Naive thymus-derived CD4-positive, alpha-beta T cell (primary cell): ENCODE results near the gene MAGEA9B. TPM values are rescaled to one million over a fixed set of nuclear protein-coding genes. Genes with fewer than 3 reads are reported as not detected.
"Not testable (repeated sequence)": the region's sequence is repeated elsewhere in the genome, so short reads cannot be mapped to it uniquely, and the experiment has no call there.

ENCODE experiments used
- ATAC-seq: fragments of 150-1000 bp; cut with Tn5 transposase; 2 replicates; pipeline ENCODE4 v1.10.0; 2021; ENCODE audit warnings: mild to moderate bottlenecking, moderate library complexity
- CTCF ChIA-PET: fragments of 350-600 bp; sonication (Branson Sonifier 250); formaldehyde crosslinking; loops from one replicate; lab custom pipeline; 2021; ENCODE audit warnings: antibody characterized with exemption; lab: Charles Lee
- POLR2A ChIA-PET: fragments of 350-600 bp; sonication (Branson Sonifier 250); formaldehyde crosslinking; loops from one replicate; lab custom pipeline; 2021; ENCODE audit warnings: antibody characterized with exemption, inconsistent platforms; lab: Charles Lee
- DNase-seq, 9 donors: peaks; one replicate each; pipeline versions ENCODE4 v3.0.0 to v3.0.0-alpha.2; 2020 to 2022; ENCODE audit warnings: mixed read lengths in 1 of 9
- H3K27ac ChIP-seq: one replicate; pipeline ENCODE4 v1.7.0; 2013; ENCODE audit warnings: mild to moderate bottlenecking, low read depth, low read length, moderate library complexity
- H3K27me3 ChIP-seq, 2 donors: one replicate each; pipeline ENCODE4 v1.7.0; 2013; ENCODE audit warnings: low read length in 2 of 2, mild to moderate bottlenecking in 2 of 2, moderate library complexity in 2 of 2; ENCODE audit not compliant: control insufficient read depth in 2 of 2, insufficient read depth in 2 of 2
- H3K36me3 ChIP-seq, 3 experiments: 1 replicate in 2 of 3; 2 replicates in 1 of 3; pipeline ENCODE4 v1.7.0; 2013; ENCODE audit warnings: low read length in 3 of 3, mild to moderate bottlenecking in 3 of 3, moderate library complexity in 1 of 3; ENCODE audit not compliant: insufficient read depth in 3 of 3, control insufficient read depth in 2 of 3
- H3K4me1 ChIP-seq, 2 donors: one replicate each; pipeline ENCODE4 v1.7.0; 2013; ENCODE audit warnings: low read length in 2 of 2, mild to moderate bottlenecking in 2 of 2, moderate library complexity in 1 of 2; ENCODE audit not compliant: control insufficient read depth in 2 of 2, insufficient read depth in 2 of 2
- H3K4me3 ChIP-seq: 2 replicates; pipeline ENCODE4 v1.7.0; 2013; ENCODE audit warnings: mild to moderate bottlenecking, low read length
- H3K9me3 ChIP-seq, 3 experiments: 1 replicate in 2 of 3; 2 replicates in 1 of 3; pipeline ENCODE4 v1.7.0; 2013; ENCODE audit warnings: low read length in 3 of 3; ENCODE audit not compliant: control insufficient read depth in 2 of 3
- H3K27ac Mint-ChIP-seq, 9 donors: one replicate each; pipeline ENCODE4 v1.8.0; 2020 to 2022; ENCODE audit warnings: mixed read lengths in 9 of 9, mild to moderate bottlenecking in 8 of 9, moderate library complexity in 5 of 9, inconsistent platforms in 2 of 9
- H3K27me3 Mint-ChIP-seq, 5 donors: one replicate each; pipeline ENCODE4 v1.8.0; 2021 to 2022; ENCODE audit warnings: mixed read lengths in 5 of 5, mild to moderate bottlenecking in 1 of 5
- H3K36me3 Mint-ChIP-seq, 5 donors: one replicate each; pipeline ENCODE4 v1.8.0; 2020 to 2022; ENCODE audit warnings: mixed read lengths in 5 of 5, mild to moderate bottlenecking in 3 of 5, inconsistent platforms in 1 of 5
- H3K4me1 Mint-ChIP-seq, 7 donors: one replicate each; pipeline ENCODE4 v1.8.0; 2020 to 2022; ENCODE audit warnings: mixed read lengths in 7 of 7, mild to moderate bottlenecking in 3 of 7, inconsistent platforms in 1 of 7
- H3K4me3 Mint-ChIP-seq, 10 donors: one replicate each; pipeline ENCODE4 v1.8.0; 2020 to 2022; ENCODE audit warnings: mild to moderate bottlenecking in 10 of 10, mixed read lengths in 10 of 10, moderate library complexity in 6 of 10, inconsistent platforms in 2 of 10
- H3K9me3 Mint-ChIP-seq, 11 donors: one replicate each; pipeline ENCODE4 v1.8.0; 2020 to 2022; ENCODE audit warnings: mixed read lengths in 11 of 11, mild to moderate bottlenecking in 4 of 11, inconsistent platforms in 1 of 11, moderate library complexity in 1 of 11
- intact Hi-C, 2 donors: fragments of 100-400 bp; cut with micrococcal nuclease; formaldehyde crosslinking; loops; one replicate each; pipeline ENCODE4 v1.15.1; 2023
- polyA plus RNA-seq, 2 donors: library from polyadenylated mRNA; unstranded; fragments of 300-500 nt; fragmentation: Illumina TruSeq; gene quantifications; one replicate each; pipeline ENCODE4 v1.2.3, GENCODE V29; 2021
- total RNA-seq, 6 experiments: library from RNA in 5 of 6; stranded (reverse) in 5 of 6; gene quantifications; 1 replicate in 5 of 6; 2 replicates in 1 of 6; pipeline ENCODE4 v1.2.3 and lab custom pipeline; 2021 to 2026

Gene MAGEA9B
- total and polyA plus RNA-seq, 7 experiments from 2014 or later = not detected

DNA sequence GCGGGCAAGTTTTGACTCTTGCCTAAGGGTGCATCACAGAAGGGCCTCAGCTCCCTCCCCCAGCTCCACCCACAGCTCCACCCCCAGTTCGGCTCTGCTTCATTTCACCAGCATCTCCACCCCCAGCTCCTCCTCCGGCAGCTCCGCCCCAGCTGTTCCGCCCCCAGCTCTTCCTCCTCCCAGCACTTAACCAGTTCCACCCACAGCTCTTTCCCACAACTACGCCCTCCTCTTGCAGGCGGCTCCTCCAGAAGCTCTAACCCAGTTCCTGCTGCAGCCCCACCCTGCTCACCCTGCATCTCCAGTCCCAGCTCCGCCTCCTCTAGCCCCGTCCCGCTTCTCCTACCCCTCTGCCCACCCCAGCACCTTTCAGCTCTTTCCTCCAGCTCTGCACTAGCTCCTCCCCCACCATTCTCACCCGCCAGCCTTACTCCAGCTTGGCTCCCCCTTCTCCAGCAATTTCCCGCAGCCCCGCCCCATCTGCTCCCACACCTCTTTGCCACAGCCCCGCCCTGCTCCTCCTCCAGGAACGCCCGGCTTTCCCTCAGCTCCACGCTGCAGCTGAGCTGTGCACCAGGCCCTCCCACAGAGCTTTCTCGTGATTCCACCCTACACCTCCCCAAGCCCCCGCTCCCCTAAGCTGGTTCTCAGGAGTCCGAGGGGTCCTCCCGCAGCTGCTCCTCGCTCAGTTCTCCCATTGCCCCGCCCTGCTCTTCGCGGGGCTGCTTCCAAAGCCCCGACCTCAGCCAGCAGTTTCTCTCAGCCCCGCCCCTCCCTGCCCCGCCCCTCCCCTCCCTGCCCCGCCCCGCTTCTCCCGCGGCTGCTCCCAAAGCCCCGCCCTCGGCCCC is 47.8 kb downstream of the MAGEA9B start:
- H3K36me3 Mint-ChIP-seq = peaks cover 0 to 2% (median 0%) of the 10 kb centered on the region in 5 donors
- CTCF ChIA-PET = interaction anchor here (0.6 to 3.1 kb wide), 7 partner anchors 11 to 400 kb away, joined by 3 to 29 read pairs (median 7); no protein-coding TSS in a partner anchor
- POLR2A ChIA-PET = interaction anchor here (1.1 to 3.5 kb wide), 6 partner anchors 11 to 400 kb away, joined by 4 to 35 read pairs (median 15); partner anchors contain the start of genes EOLA2 and IDS
- Histone ChIP-seq H3K27ac (peak overlapping the region; percentile 90), H3K36me3 (peaks cover 0 to 4% (median 0%) of the 10 kb centered on the region in 3 experiments), H3K9me3 (no peaks in the 10 kb centered on the region), H3K4me3 (peak overlapping the region; percentile 66), H3K4me1 (peaks cover 3 to 5% of the 10 kb centered on the region in 2 donors), H3K27me3 (no peaks in the 10 kb centered on the region)
- peak overlapping the region; percentile 74 to 99 (median 90) for H3K4me3 Mint-ChIP-seq
- ATAC-seq (peak; percentile 67), DNase-seq (peak; percentile 65 to 91 (median 86))
- H3K27ac Mint-ChIP-seq = peak overlapping the region; percentile 88 to 100 (median 94)
- no peaks in the 10 kb centered on the region for H3K27me3 Mint-ChIP-seq
- peaks cover 0 to 6% (median 0%) of the 10 kb centered on the region in 11 donors for H3K9me3 Mint-ChIP-seq
- intact Hi-C loops = loop anchor here (1.0 to 10.0 kb wide), 14 partner anchors 12 to 1855 kb away; partner anchors contain the start of genes FMR1 (in 2 of the 2), IDS (in 2 of the 2), MTM1 (in 2 of the 2) and TMEM185A (in 2 of the 2)
- peaks cover 0 to 15% (median 4%) of the 10 kb centered on the region in 7 donors for H3K4me1 Mint-ChIP-seq

- H3K36me3 ChIP-seq, H3K27me3 Mint-ChIP-seq, intact Hi-C loops, H3K4me1 ChIP-seq, H3K9me3 Mint-ChIP-seq, H3K4me3 Mint-ChIP-seq, H3K9me3 ChIP-seq, H3K4me3 ChIP-seq, H3K27me3 ChIP-seq, H3K36me3 Mint-ChIP-seq, POLR2A ChIA-PET, H3K27ac ChIP-seq, CTCF ChIA-PET, ATAC-seq, DNase-seq, H3K27ac Mint-ChIP-seq: not testable (repeated sequence)
- peaks cover 0 to 15% (median 4%) of the 10 kb centered on the region in 7 donors for H3K4me1 Mint-ChIP-seq
Measured at GRCh38 chrX:149537474-149537873, 49.8 kb downstream of the MAGEA9B start.

DNA sequence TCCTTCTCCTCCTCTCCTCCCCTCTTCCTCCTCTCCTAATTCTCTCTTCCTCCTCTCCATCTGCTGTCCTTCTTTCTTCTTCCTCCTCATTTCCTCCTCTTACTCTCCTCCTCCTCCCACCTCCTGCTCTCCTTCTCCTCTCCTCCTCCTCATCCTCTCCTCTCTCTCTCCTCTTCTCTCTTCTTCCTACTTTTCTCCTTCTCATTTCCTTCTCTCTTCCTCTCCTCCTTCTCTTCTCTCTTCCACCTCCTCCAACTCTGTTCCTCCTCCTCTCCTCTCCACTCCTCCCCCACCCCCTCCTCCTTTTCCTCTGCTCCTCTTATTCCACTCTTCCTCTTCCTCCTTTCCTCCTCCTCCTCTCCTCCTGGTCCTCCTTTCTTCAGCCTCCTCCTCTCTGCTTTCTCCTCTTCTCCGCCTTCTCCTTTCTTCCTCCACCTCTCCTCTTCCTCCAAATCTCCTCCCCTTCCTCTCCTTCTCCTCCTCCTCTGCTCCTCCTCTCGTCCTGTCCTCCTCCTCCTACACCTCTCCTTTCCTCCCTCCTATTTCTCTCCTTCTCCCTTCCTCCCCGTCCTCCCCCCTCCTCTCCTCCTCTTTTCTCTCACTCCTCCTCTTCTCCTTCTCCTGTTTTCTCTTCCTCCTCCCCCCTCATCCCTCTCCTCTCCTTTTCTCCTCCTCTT is 52.2 kb downstream of the MAGEA9B start:
- intact Hi-C loops, H3K4me1 ChIP-seq, H3K4me3 Mint-ChIP-seq, H3K27ac ChIP-seq, CTCF ChIA-PET, DNase-seq, H3K4me3 ChIP-seq, H3K9me3 ChIP-seq, H3K27me3 Mint-ChIP-seq, ATAC-seq, H3K36me3 ChIP-seq, H3K27me3 ChIP-seq, H3K9me3 Mint-ChIP-seq, POLR2A ChIA-PET, H3K36me3 Mint-ChIP-seq: not testable (repeated sequence)
- peak overlapping the region in 1 of 9 donors; percentile 42 for H3K27ac Mint-ChIP-seq
- H3K4me1 Mint-ChIP-seq = peaks cover 0 to 16% (median 0%) of the 10 kb centered on the region in 7 donors

GRCh38 chrX:149533999-149534398 is 53.3 kb downstream of the MAGEA9B start:
- H3K27me3 Mint-ChIP-seq, intact Hi-C loops, H3K27ac ChIP-seq, H3K36me3 Mint-ChIP-seq, CTCF ChIA-PET, DNase-seq, H3K27me3 ChIP-seq, H3K9me3 Mint-ChIP-seq, H3K27ac Mint-ChIP-seq, POLR2A ChIA-PET, H3K4me3 Mint-ChIP-seq, H3K4me3 ChIP-seq, ATAC-seq, H3K36me3 ChIP-seq, H3K4me1 ChIP-seq, H3K9me3 ChIP-seq: not testable (repeated sequence)
- peaks cover 0 to 10% (median 0%) of the 10 kb centered on the region in 7 donors for H3K4me1 Mint-ChIP-seq

- H3K36me3 ChIP-seq, H3K4me3 Mint-ChIP-seq, ATAC-seq, H3K36me3 Mint-ChIP-seq, DNase-seq, intact Hi-C loops, CTCF ChIA-PET, H3K4me3 ChIP-seq, H3K9me3 Mint-ChIP-seq, H3K9me3 ChIP-seq, H3K27me3 Mint-ChIP-seq, H3K27ac ChIP-seq, H3K27ac Mint-ChIP-seq, H3K27me3 ChIP-seq, H3K4me1 ChIP-seq, POLR2A ChIA-PET: not testable (repeated sequence)
- H3K4me1 Mint-ChIP-seq = peaks cover 0 to 10% (median 1%) of the 10 kb centered on the region in 7 donors
Measured at GRCh38 chrX:149532868-149533267, 54.4 kb downstream of the MAGEA9B start.
